HepG2 (cell line): Measurements from ENCODE around the gene TMEM87B. TPM values are rescaled to one million over a fixed set of nuclear protein-coding genes. Genes with fewer than 3 reads are reported as not detected.

ENCODE experiments used
- ATAC-seq: fragments of 200-7000 bp; cut with Tn5 transposase; 3 replicates; pipeline ENCODE4 v1.9.1; 2020; ENCODE audit warnings: mild to moderate bottlenecking, moderate library complexity
- BruUV-seq: library from RNA; stranded (reverse); fragments of 400-500 nt; replicated peaks from 2 replicates; lab custom pipeline; 2021; lab: Mats Ljungman, UMichigan
- CTCF ChIA-PET: fragments of 300-600 bp; formaldehyde crosslinking; extraction: SDS; loops from one replicate; lab custom pipeline; 2021; ENCODE audit warnings: low total read pairs, inconsistent platforms, low intra/inter-chr PET ratio; lab: Yijun Ruan, JAX
- POLR2A ChIA-PET: fragments of 350-600 bp; sonication (Branson Sonifier 250); formaldehyde crosslinking; loops from one replicate; lab custom pipeline; 2020; ENCODE audit warnings: antibody characterized with exemption, inconsistent platforms; lab: Yijun Ruan, JAX
- DNase-seq: peaks from one replicate; pipeline ENCODE4 v3.0.0-alpha.2; 2015; ENCODE audit warnings: low spot score
- FAIRE-seq: peaks from 3 replicates; lab custom pipeline; 2011; peaks lifted over from hg19 to GRCh38; lab: Jason Lieb, UNC
- H2AFZ ChIP-seq: one replicate; pipeline ENCODE4 v1.6.1; 2011; ENCODE audit warnings: low read length, inconsistent platforms
- H3K27ac ChIP-seq: fragments of 300-600 bp; 3 replicates; pipeline ENCODE4 v1.8.0; 2011; ENCODE audit warnings: mixed run types, mild to moderate bottlenecking, mixed read lengths, low read length, inconsistent platforms; ENCODE audit not compliant: insufficient read depth; ENCODE audit errors: extremely low read length
- H3K27me3 ChIP-seq, 2 experiments: fragments of 200-600 bp in 1 of 2; 2 replicates in 1 of 2; 3 replicates in 1 of 2; pipeline versions ENCODE4 v1.6.0 to v1.8.0; 2011; ENCODE audit warnings: low read length in 2 of 2, mild to moderate bottlenecking in 2 of 2, moderate library complexity in 2 of 2, inconsistent platforms in 1 of 2; ENCODE audit not compliant: insufficient read depth in 2 of 2, control insufficient read depth in 1 of 2
- H3K36me3 ChIP-seq, 2 experiments: fragments of 200-600 bp in 1 of 2; replicated peaks in 1 of 2; 2 replicates in 1 of 2; 3 replicates in 1 of 2; pipeline versions ENCODE4 v1.5.1 to v1.8.0; 2011; ENCODE audit warnings: low read length in 2 of 2, inconsistent platforms in 1 of 2; ENCODE audit not compliant: insufficient read depth in 2 of 2, control insufficient read depth in 1 of 2
- H3K4me1 ChIP-seq: 2 replicates; pipeline ENCODE4 v1.5.1; 2012; ENCODE audit warnings: low read length, inconsistent platforms; ENCODE audit not compliant: insufficient read depth
- H3K4me2 ChIP-seq: 2 replicates; pipeline ENCODE4 v1.6.0; 2011; ENCODE audit warnings: low read depth, low read length, inconsistent platforms
- H3K4me3 ChIP-seq, 3 experiments: fragments of 200-600 bp in 1 of 3; sonication (generic), shearing (Covaris generic) in 1 of 3; replicated peaks in 1 of 3; 2 replicates each; pipeline ENCODE4 v1.5.1; 2011 to 2016; ENCODE audit warnings: low read length in 3 of 3, inconsistent platforms in 2 of 3, low read depth in 2 of 3, mild to moderate bottlenecking in 2 of 3, control low read depth in 1 of 3, mixed read lengths in 1 of 3; ENCODE audit not compliant: insufficient read depth in 1 of 3
- H3K79me2 ChIP-seq: one replicate; pipeline ENCODE4 v1.6.1; 2011; ENCODE audit warnings: low read length, inconsistent platforms; ENCODE audit not compliant: insufficient read depth
- H3K9ac ChIP-seq: 2 replicates; pipeline ENCODE4 v1.6.0; 2011; ENCODE audit warnings: mild to moderate bottlenecking, low read depth, low read length, inconsistent platforms; ENCODE audit not compliant: insufficient read depth
- H3K9me3 ChIP-seq: 2 replicates; pipeline ENCODE4 v1.5.1; 2012; ENCODE audit warnings: mild to moderate bottlenecking, low read length
- H4K20me1 ChIP-seq: 2 replicates; pipeline ENCODE4 v1.6.0; 2011; ENCODE audit warnings: inconsistent platforms, mild to moderate bottlenecking, low read length, moderate library complexity; ENCODE audit not compliant: insufficient read depth
- ARHGAP35 ChIP-seq: sonication (generic); formaldehyde crosslinking; IDR thresholded peaks from 2 replicates; pipeline ENCODE4 v1.9.0; 2022; ENCODE audit warnings: mild to moderate bottlenecking, inconsistent platforms, moderate library complexity, missing genetic modification reagents, borderline replicate concordance
- CCDC6 ChIP-seq: sonication (generic); formaldehyde crosslinking; IDR thresholded peaks from 2 replicates; pipeline ENCODE4 v1.8.1; 2022; ENCODE audit warnings: mild to moderate bottlenecking, missing genetic modification reagents, moderate library complexity
- ISL2 ChIP-seq: sonication (generic); formaldehyde crosslinking; IDR thresholded peaks from 2 replicates; pipeline ENCODE4 v1.5.0; 2020; ENCODE audit warnings: missing genetic modification reagents
- MED8 ChIP-seq: sonication (generic); formaldehyde crosslinking; IDR thresholded peaks from 2 replicates; pipeline ENCODE4 v1.8.1; 2023; ENCODE audit warnings: mild to moderate bottlenecking, missing genetic modification reagents; ENCODE audit not compliant: insufficient replicate concordance
- NFE2L2 ChIP-seq: fragments of 150-350 bp; IDR thresholded peaks from 2 replicates; pipeline ENCODE4 v1.6.1; 2014; ENCODE audit warnings: low read length
- RBM22 ChIP-seq: fragments of 200-400 bp; formaldehyde crosslinking; optimal IDR thresholded peaks from 2 replicates; pipeline ENCODE3; 2017; ENCODE audit warnings: mild to moderate bottlenecking, low read length, moderate library complexity
- SRSF1 ChIP-seq: fragments of 200-400 bp; formaldehyde crosslinking; optimal IDR thresholded peaks from 2 replicates; pipeline ENCODE3; 2017; ENCODE audit warnings: mild to moderate bottlenecking, low read depth, low read length, moderate library complexity
- ZNF124 ChIP-seq: sonication (generic); formaldehyde crosslinking; IDR thresholded peaks from 2 replicates; pipeline ENCODE4 v1.4.0; 2020; ENCODE audit warnings: missing genetic modification reagents
- ZNF598 ChIP-seq: sonication (generic); formaldehyde crosslinking; IDR thresholded peaks from 2 replicates; pipeline ENCODE4 v1.5.1; 2020; ENCODE audit warnings: mild to moderate bottlenecking, missing genetic modification reagents, borderline replicate concordance
- WGBS: methylation state at CpG from one replicate; pipeline ENCODE4 v1.1.6; 2017; ENCODE audit warnings: low lambda C conversion rate; 5-methylcytosine and 5-hydroxymethylcytosine counted together
- in situ Hi-C: cut with HindIII; loops from 2 replicates; pipeline ENCODE4 v1.10.0; 2017; ENCODE audit warnings: low pct_unique_long_range_greater_than_20kb; ENCODE audit not compliant: extremely low pct_ligation_motif_present
- intact Hi-C: fragments of 100-400 bp; cut with micrococcal nuclease; formaldehyde crosslinking; loops from one replicate; pipeline ENCODE4 v1.10.0; 2022; ENCODE audit not compliant: unreplicated experiment
- polyA plus RNA-seq, 8 experiments: library from polyadenylated mRNA; depleted of rRNA in 3 of 8; stranded (reverse) in 7 of 8; unstranded in 1 of 8; fragments of >200 nt; fragmentation: Illumina TruSeq in 4 of 8; extraction: Trizol in 4 of 8; gene quantifications; 2 replicates each; pipeline versions ENCODE4 v1.2.1 to v1.2.3, GENCODE V29; 2011 to 2016; ENCODE audit warnings: low read depth in 4 of 8, missing spikeins in 1 of 8, mixed read lengths in 1 of 8; ENCODE audit not compliant: insufficient read depth in 1 of 8
- total RNA-seq, 5 experiments: library from RNA; depleted of rRNA; stranded (reverse); fragments of >200 nt; fragmentation: Illumina TruSeq; extraction: Trizol; gene quantifications; 2 replicates each; pipeline ENCODE4 v1.2.3, GENCODE V29; 2016; ENCODE audit warnings: low read depth in 1 of 5
- TF ChIP-seq, protein P1 (sequence below): sonication (generic); formaldehyde crosslinking; IDR thresholded peaks from 2 replicates; pipeline ENCODE4 v1.9.0; 2021; ENCODE audit warnings: missing genetic modification reagents, mild to moderate bottlenecking, borderline replicate concordance
- TF ChIP-seq, protein P2 (sequence below): sonication (generic); formaldehyde crosslinking; IDR thresholded peaks from 2 replicates; pipeline ENCODE4 v1.8.1; 2023; ENCODE audit warnings: missing genetic modification reagents, inconsistent platforms, borderline replicate concordance

TMEM87B gene
- total and polyA plus RNA-seq, 2 of the 13 experiments (the other 11 are each of a cell fraction or from before 2014, with no cell fraction given): 15.1 to 16.2 TPM

DNA sequence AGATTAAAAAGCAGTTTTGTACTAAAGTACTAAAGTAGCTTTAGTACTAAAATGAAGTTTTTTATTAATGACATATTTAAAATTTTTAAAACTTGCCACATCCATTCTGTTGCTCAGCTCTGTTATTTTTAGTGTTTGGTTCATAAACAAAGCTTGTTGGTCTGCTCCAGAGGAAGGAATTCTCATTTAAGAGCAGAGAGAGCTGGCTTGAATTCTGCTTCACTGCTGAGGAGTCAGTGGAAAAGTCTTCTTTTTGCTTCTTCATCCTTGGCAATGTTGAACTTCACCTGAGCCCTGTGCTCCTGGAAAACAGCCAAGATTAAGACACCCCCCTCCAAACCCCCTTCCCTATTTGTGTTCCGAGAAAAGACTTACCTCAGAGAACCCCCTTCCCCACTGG, 40.6 kb downstream of the TMEM87B start:
- CTCF ChIA-PET: no interaction called here
- TF ChIP-seq RBM22 (no peak), ARHGAP35 (CRISPR knock-in tag) (no peak), MED8 (CRISPR knock-in tag) (no peak), NFE2L2 (no peak), ZNF598 (CRISPR knock-in tag) (no peak)
- TF ChIP-seq, all 625 proteins: peak for 0
- in situ Hi-C loops (no loop called here), intact Hi-C loops (no loop called here)
- WGBS: 100% methylated on average over 1 of the region's 1 CpG
- H4K20me1 ChIP-seq: no peaks in the 10 kb centered on the region
- peaks cover 3% of the 10 kb centered on the region for H3K79me2 ChIP-seq
- no peaks in the 10 kb centered on the region for H3K9me3 ChIP-seq
- FAIRE-seq: no peak
- no TSS peak for BruUV-seq
- no peaks in the 10 kb centered on the region for H3K27me3 ChIP-seq
- H3K4me1 ChIP-seq: no peaks in the 10 kb centered on the region
- no peak overlapping the region for H3K4me2 ChIP-seq
- ATAC-seq: no peak
- DNase-seq: no peak
- peaks cover 11 to 42% of the 10 kb centered on the region in 2 experiments for H3K36me3 ChIP-seq
- no peak overlapping the region for H3K9ac ChIP-seq
- H2AFZ ChIP-seq: no peak overlapping the region
- H3K4me3 ChIP-seq: no peak overlapping the region
- no peak overlapping the region for H3K27ac ChIP-seq
- POLR2A ChIA-PET: no interaction called here

DNA sequence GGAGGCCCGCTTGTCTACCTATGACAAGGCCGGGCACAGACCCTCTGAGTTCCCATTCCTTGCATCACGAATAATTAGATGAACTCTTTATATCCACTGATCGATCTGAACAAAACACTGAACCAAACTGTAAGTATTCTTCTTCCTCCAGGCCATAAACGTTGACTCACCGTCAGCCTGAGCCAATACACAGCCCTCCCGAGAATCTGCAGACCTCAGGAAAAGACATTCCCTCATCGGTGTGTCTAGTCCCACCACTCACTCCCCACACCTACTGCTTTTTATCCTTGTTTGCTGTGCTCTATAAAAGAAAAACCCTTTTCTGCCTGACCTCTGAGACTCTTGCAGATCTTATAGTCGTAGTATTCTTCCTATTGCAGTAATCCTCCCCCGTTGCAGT, 41.0 kb downstream of the TMEM87B start:
- BruUV-seq: no TSS peak
- FAIRE-seq (no peak), DNase-seq (no peak), ATAC-seq (no peak)
- H2AFZ ChIP-seq: no peak overlapping the region
- in situ Hi-C loops (no loop called here), intact Hi-C loops (no loop called here)
- H3K79me2 ChIP-seq: peaks cover 3% of the 10 kb centered on the region
- TF ChIP-seq CCDC6 (CRISPR knock-in tag) (no peak), ZNF124 (CRISPR knock-in tag) (no peak), ISL2 (CRISPR knock-in tag) (no peak), SRSF1 (no peak)
- TF ChIP-seq, protein P1, sequence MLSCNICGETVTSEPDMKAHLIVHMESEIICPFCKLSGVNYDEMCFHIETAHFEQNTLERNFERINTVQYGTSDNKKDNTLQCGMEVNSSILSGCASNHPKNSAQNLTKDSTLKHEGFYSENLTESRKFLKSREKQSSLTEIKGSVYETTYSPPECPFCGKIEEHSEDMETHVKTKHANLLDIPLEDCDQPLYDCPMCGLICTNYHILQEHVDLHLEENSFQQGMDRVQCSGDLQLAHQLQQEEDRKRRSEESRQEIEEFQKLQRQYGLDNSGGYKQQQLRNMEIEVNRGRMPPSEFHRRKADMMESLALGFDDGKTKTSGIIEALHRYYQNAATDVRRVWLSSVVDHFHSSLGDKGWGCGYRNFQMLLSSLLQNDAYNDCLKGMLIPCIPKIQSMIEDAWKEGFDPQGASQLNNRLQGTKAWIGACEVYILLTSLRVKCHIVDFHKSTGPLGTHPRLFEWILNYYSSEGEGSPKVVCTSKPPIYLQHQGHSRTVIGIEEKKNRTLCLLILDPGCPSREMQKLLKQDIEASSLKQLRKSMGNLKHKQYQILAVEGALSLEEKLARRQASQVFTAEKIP (CRISPR knock-in tag): no peak
- TF ChIP-seq, protein P2, sequence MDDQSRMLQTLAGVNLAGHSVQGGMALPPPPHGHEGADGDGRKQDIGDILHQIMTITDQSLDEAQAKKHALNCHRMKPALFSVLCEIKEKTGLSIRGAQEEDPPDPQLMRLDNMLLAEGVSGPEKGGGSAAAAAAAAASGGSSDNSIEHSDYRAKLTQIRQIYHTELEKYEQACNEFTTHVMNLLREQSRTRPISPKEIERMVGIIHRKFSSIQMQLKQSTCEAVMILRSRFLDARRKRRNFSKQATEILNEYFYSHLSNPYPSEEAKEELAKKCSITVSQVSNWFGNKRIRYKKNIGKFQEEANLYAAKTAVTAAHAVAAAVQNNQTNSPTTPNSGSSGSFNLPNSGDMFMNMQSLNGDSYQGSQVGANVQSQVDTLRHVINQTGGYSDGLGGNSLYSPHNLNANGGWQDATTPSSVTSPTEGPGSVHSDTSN: no peak
- peaks cover 11 to 42% of the 10 kb centered on the region in 2 experiments for H3K36me3 ChIP-seq
- H3K9ac ChIP-seq: no peak overlapping the region
- no peaks in the 10 kb centered on the region for H3K4me1 ChIP-seq
- no peaks in the 10 kb centered on the region for H4K20me1 ChIP-seq
- no peaks in the 10 kb centered on the region for H3K9me3 ChIP-seq
- H3K27me3 ChIP-seq: no peaks in the 10 kb centered on the region
- no peak overlapping the region for H3K27ac ChIP-seq
- H3K4me3 ChIP-seq: no peak overlapping the region
- H3K4me2 ChIP-seq: no peak overlapping the region
- ChIA-PET CTCF (no interaction called here), POLR2A (no interaction called here)
- 86% methylated on average over 10 of the region's 10 CpGs for WGBS
